Measurements from ENCODE around the gene SPN.
"Not testable (repeated sequence)": the region's sequence is repeated elsewhere in the genome, so short reads cannot be mapped to it uniquely, and the experiment has no call there.

SPN gene

GRCh38 chr16:29620591-29620990 is 42.5 kb upstream of the SPN start:
- not testable (repeated sequence) for H2BK5ac ChIP-seq (ENCODE audit: low read depth, low read length, poor library complexity, severe bottlenecking); H3K36me3 ChIP-seq (ENCODE audit: control insufficient read depth in 1 of 2, insufficient read depth in 2 of 2, low read depth in 1 of 2, low read length in 2 of 2); H4K91ac ChIP-seq (ENCODE audit: low read length); H3K4me2 ChIP-seq (ENCODE audit: low read length, poor library complexity, severe bottlenecking); H2AFZ ChIP-seq (ENCODE audit: low read depth, low read length); H3K23ac ChIP-seq (ENCODE audit: low read length in 2 of 2); H2AK5ac ChIP-seq (ENCODE audit: low read length, severe bottlenecking); H2BK15ac ChIP-seq (ENCODE audit: low read depth, poor library complexity, severe bottlenecking); H3K4ac ChIP-seq (ENCODE audit: low read depth in 1 of 2, low read length in 2 of 2); H3K27me3 ChIP-seq (ENCODE audit: control insufficient read depth in 1 of 2, insufficient read depth in 1 of 2, low read length in 2 of 2); H3K9me3 ChIP-seq (ENCODE audit: control insufficient read depth, low read length); DNase-seq; H3K9ac ChIP-seq (ENCODE audit: low read length); H3K79me1 ChIP-seq (replicated peaks; ENCODE audit: low read length, poor library complexity, severe bottlenecking); H2BK120ac ChIP-seq (ENCODE audit: low read depth, low read length); H3K18ac ChIP-seq (ENCODE audit: low read depth in 1 of 2, low read length in 2 of 2); H3K4me3 ChIP-seq (ENCODE audit: insufficient read depth in 1 of 2, low read depth in 1 of 2, low read length in 2 of 2); H3K14ac ChIP-seq (ENCODE audit: low read length in 2 of 2); H2BK12ac ChIP-seq (ENCODE audit: low read length in 2 of 2); H3K27ac ChIP-seq (ENCODE audit: low read length, poor library complexity, severe bottlenecking); H3K4me1 ChIP-seq (ENCODE audit: control insufficient read depth, insufficient read depth, low read depth, low read length); H4K8ac ChIP-seq (ENCODE audit: low read length)
- WGBS: 50% methylated on average over 1 of the region's 6 CpGs

DNA sequence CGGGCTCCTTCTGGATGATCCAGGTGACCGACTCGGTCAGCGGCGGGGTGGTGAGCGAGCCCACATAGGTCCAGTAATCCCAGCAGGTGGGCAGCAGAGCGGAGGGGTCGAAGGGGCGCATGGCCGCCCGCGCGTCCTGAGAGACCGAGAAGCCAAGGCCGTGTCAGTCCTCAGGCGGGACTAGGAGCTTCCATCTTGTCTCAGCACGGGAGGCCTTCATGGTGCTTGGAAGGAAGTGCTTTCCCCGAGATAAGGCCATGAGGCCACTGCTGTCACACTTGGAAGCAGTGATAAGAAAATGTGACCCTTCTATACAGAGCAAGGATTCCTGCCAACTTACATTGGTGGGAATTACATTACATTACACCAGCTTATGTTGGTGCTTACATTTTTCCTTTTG is 40.3 kb upstream of the SPN start:
- H2AFZ ChIP-seq (ENCODE audit: low read depth, low read length); H3K23ac ChIP-seq (ENCODE audit: low read length in 2 of 2); H2BK12ac ChIP-seq (ENCODE audit: low read length in 2 of 2); H3K18ac ChIP-seq (ENCODE audit: low read depth in 1 of 2, low read length in 2 of 2); H3K9me3 ChIP-seq (ENCODE audit: control insufficient read depth, low read length); DNase-seq; H3K27ac ChIP-seq (ENCODE audit: low read length, poor library complexity, severe bottlenecking); H4K91ac ChIP-seq (ENCODE audit: low read length); H3K4me1 ChIP-seq (ENCODE audit: control insufficient read depth, insufficient read depth, low read depth, low read length); H3K79me1 ChIP-seq (replicated peaks; ENCODE audit: low read length, poor library complexity, severe bottlenecking); H4K8ac ChIP-seq (ENCODE audit: low read length); H2BK5ac ChIP-seq (ENCODE audit: low read depth, low read length, poor library complexity, severe bottlenecking); H2AK5ac ChIP-seq (ENCODE audit: low read length, severe bottlenecking); H2BK15ac ChIP-seq (ENCODE audit: low read depth, poor library complexity, severe bottlenecking); H3K36me3 ChIP-seq (ENCODE audit: control insufficient read depth in 1 of 2, insufficient read depth in 2 of 2, low read depth in 1 of 2, low read length in 2 of 2); H3K9ac ChIP-seq (ENCODE audit: low read length); H3K27me3 ChIP-seq (ENCODE audit: control insufficient read depth in 1 of 2, insufficient read depth in 1 of 2, low read length in 2 of 2); H3K4me3 ChIP-seq (ENCODE audit: insufficient read depth in 1 of 2, low read depth in 1 of 2, low read length in 2 of 2); H3K4ac ChIP-seq (ENCODE audit: low read depth in 1 of 2, low read length in 2 of 2); H3K14ac ChIP-seq (ENCODE audit: low read length in 2 of 2); H2BK120ac ChIP-seq (ENCODE audit: low read depth, low read length); H3K4me2 ChIP-seq (ENCODE audit: low read length, poor library complexity, severe bottlenecking): not testable (repeated sequence)
- 97% methylated on average over 10 of the region's 18 CpGs for WGBS

DNA sequence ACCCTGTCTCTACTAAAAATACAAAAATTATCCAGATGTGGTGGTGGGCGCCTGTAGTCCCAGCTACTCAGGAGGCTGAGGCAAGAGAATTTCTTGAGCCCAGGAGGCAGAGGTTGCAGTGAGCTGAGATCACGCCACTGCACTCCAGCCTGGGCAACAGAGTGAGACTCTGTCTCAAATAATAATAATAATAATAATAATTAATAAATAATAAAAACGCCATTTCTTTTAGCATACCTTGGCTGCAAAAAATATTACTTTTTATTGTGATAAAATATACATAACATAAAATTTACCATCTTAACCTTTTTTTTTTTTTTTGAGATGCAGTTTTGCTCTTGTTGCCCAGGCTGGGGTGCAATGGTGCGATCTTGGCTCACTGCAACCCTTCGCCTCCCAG is 39.8 kb upstream of the SPN start:
- not testable (repeated sequence) for DNase-seq; H3K14ac ChIP-seq (ENCODE audit: low read length in 2 of 2); H3K4me1 ChIP-seq (ENCODE audit: control insufficient read depth, insufficient read depth, low read depth, low read length); H2AFZ ChIP-seq (ENCODE audit: low read depth, low read length); H2BK12ac ChIP-seq (ENCODE audit: low read length in 2 of 2); H3K79me1 ChIP-seq (replicated peaks; ENCODE audit: low read length, poor library complexity, severe bottlenecking); H3K36me3 ChIP-seq (ENCODE audit: control insufficient read depth in 1 of 2, insufficient read depth in 2 of 2, low read depth in 1 of 2, low read length in 2 of 2); H4K91ac ChIP-seq (ENCODE audit: low read length); H2BK5ac ChIP-seq (ENCODE audit: low read depth, low read length, poor library complexity, severe bottlenecking); H3K4me3 ChIP-seq (ENCODE audit: insufficient read depth in 1 of 2, low read depth in 1 of 2, low read length in 2 of 2); H3K18ac ChIP-seq (ENCODE audit: low read depth in 1 of 2, low read length in 2 of 2); H3K27ac ChIP-seq (ENCODE audit: low read length, poor library complexity, severe bottlenecking); H3K23ac ChIP-seq (ENCODE audit: low read length in 2 of 2); H3K27me3 ChIP-seq (ENCODE audit: control insufficient read depth in 1 of 2, insufficient read depth in 1 of 2, low read length in 2 of 2); H3K9me3 ChIP-seq (ENCODE audit: control insufficient read depth, low read length); H3K4ac ChIP-seq (ENCODE audit: low read depth in 1 of 2, low read length in 2 of 2); H3K9ac ChIP-seq (ENCODE audit: low read length); H4K8ac ChIP-seq (ENCODE audit: low read length); H2AK5ac ChIP-seq (ENCODE audit: low read length, severe bottlenecking); H3K4me2 ChIP-seq (ENCODE audit: low read length, poor library complexity, severe bottlenecking); H2BK15ac ChIP-seq (ENCODE audit: low read depth, poor library complexity, severe bottlenecking); H2BK120ac ChIP-seq (ENCODE audit: low read depth, low read length)
- 100% methylated on average over 1 of the region's 5 CpGs for WGBS

- not testable (repeated sequence) for H2BK12ac ChIP-seq (ENCODE audit: low read length in 2 of 2); H2BK15ac ChIP-seq (ENCODE audit: low read depth, poor library complexity, severe bottlenecking); H3K4ac ChIP-seq (ENCODE audit: low read depth in 1 of 2, low read length in 2 of 2); H3K9ac ChIP-seq (ENCODE audit: low read length); H3K18ac ChIP-seq (ENCODE audit: low read depth in 1 of 2, low read length in 2 of 2); H4K91ac ChIP-seq (ENCODE audit: low read length); H3K36me3 ChIP-seq (ENCODE audit: control insufficient read depth in 1 of 2, insufficient read depth in 2 of 2, low read depth in 1 of 2, low read length in 2 of 2); H3K4me3 ChIP-seq (ENCODE audit: insufficient read depth in 1 of 2, low read depth in 1 of 2, low read length in 2 of 2); H2AFZ ChIP-seq (ENCODE audit: low read depth, low read length); H2AK5ac ChIP-seq (ENCODE audit: low read length, severe bottlenecking); H3K9me3 ChIP-seq (ENCODE audit: control insufficient read depth, low read length); H2BK5ac ChIP-seq (ENCODE audit: low read depth, low read length, poor library complexity, severe bottlenecking); H4K8ac ChIP-seq (ENCODE audit: low read length); H3K27me3 ChIP-seq (ENCODE audit: control insufficient read depth in 1 of 2, insufficient read depth in 1 of 2, low read length in 2 of 2); H3K27ac ChIP-seq (ENCODE audit: low read length, poor library complexity, severe bottlenecking); H3K4me1 ChIP-seq (ENCODE audit: control insufficient read depth, insufficient read depth, low read depth, low read length); H3K23ac ChIP-seq (ENCODE audit: low read length in 2 of 2); H3K4me2 ChIP-seq (ENCODE audit: low read length, poor library complexity, severe bottlenecking); H3K79me1 ChIP-seq (replicated peaks; ENCODE audit: low read length, poor library complexity, severe bottlenecking); H3K14ac ChIP-seq (ENCODE audit: low read length in 2 of 2); DNase-seq; H2BK120ac ChIP-seq (ENCODE audit: low read depth, low read length)
- WGBS: 93% methylated on average over 4 of the region's 4 CpGs
These were observed 37.9 kb upstream of the SPN start for GRCh38 chr16:29625114-29625513.
